NCI-H187 treated with DMSO at 0.1 percent for 48 hours (cell line): ENCODE measurements around the gene LIMA1.

Source experiments
- DNase-seq: peaks from one replicate; lab custom pipeline; 2025; lab: John Stamatoyannopoulos, UW

Gene LIMA1

GRCh38 chr12:50129290-50129689 lies 154.0 kb downstream of the LIMA1 start:
- DNase-seq: no peak

- DNase-seq: peak; percentile 82
These were observed 155.8 kb downstream of the LIMA1 start for GRCh38 chr12:50127546-50127945.
